Neuronal stem cell (in vitro differentiated cells): ENCODE results near the gene SIM2.
"Not testable (repeated sequence)": the region's sequence is repeated elsewhere in the genome, so short reads cannot be mapped to it uniquely, and the experiment has no call there.

Experiments used
- DNase-seq: peaks from one replicate; pipeline ENCODE4 v3.0.0-alpha.2; 2013; ENCODE audit warnings: low spot score
- H2AFZ ChIP-seq: one replicate; pipeline ENCODE4 v1.6.1; 2013; ENCODE audit warnings: mild to moderate bottlenecking, low read length, inconsistent platforms
- H2AK5ac ChIP-seq: 2 replicates; pipeline ENCODE4 v1.6.1; 2013; ENCODE audit warnings: low read depth, mild to moderate bottlenecking, inconsistent platforms, low read length, moderate library complexity, mixed read lengths
- H2BK120ac ChIP-seq: 2 replicates; pipeline ENCODE4 v1.6.1; 2013; ENCODE audit warnings: low read depth, mild to moderate bottlenecking, inconsistent platforms, low read length, moderate library complexity, mixed read lengths
- H2BK12ac ChIP-seq: one replicate; pipeline ENCODE4 v1.6.1; 2013; ENCODE audit warnings: low read length, inconsistent platforms
- H2BK15ac ChIP-seq: 2 replicates; pipeline ENCODE4 v1.6.1; 2013; ENCODE audit warnings: mild to moderate bottlenecking, low read length, inconsistent platforms, mixed read lengths
- H2BK5ac ChIP-seq: one replicate; pipeline ENCODE4 v1.6.1; 2013; ENCODE audit warnings: inconsistent platforms, mild to moderate bottlenecking, low read length, moderate library complexity
- H3K14ac ChIP-seq: one replicate; pipeline ENCODE4 v1.6.1; 2013; ENCODE audit warnings: low read length, inconsistent platforms
- H3K18ac ChIP-seq: 2 replicates; pipeline ENCODE4 v1.6.1; 2013; ENCODE audit warnings: low read length, inconsistent platforms
- H3K23ac ChIP-seq: 2 replicates; pipeline ENCODE4 v1.6.1; 2013; ENCODE audit warnings: low read depth, mild to moderate bottlenecking, mixed read lengths, low read length, inconsistent platforms; ENCODE audit not compliant: poor library complexity
- H3K27ac ChIP-seq: replicated peaks from 3 replicates; pipeline ENCODE4 v1.5.1; 2013; ENCODE audit warnings: low read length, inconsistent platforms
- H3K27me3 ChIP-seq, 3 experiments: 2 replicates each; pipeline ENCODE4 v1.6.1; 2013; ENCODE audit warnings: low read length in 3 of 3, mild to moderate bottlenecking in 2 of 3, inconsistent platforms in 1 of 3, low read depth in 1 of 3, mixed read lengths in 1 of 3, moderate library complexity in 1 of 3; ENCODE audit not compliant: control insufficient read depth in 3 of 3, insufficient read depth in 3 of 3
- H3K36me3 ChIP-seq, 2 donors: replicated peaks in 1 of 2; 2 replicates each; pipeline ENCODE4 v1.6.1; 2013; ENCODE audit warnings: low read length in 2 of 2; ENCODE audit not compliant: control insufficient read depth in 2 of 2, insufficient read depth in 2 of 2
- H3K4ac ChIP-seq: 2 replicates; pipeline ENCODE4 v1.6.1; 2013; ENCODE audit warnings: inconsistent platforms, mild to moderate bottlenecking, low read length, moderate library complexity
- H3K4me1 ChIP-seq, 2 donors: 1 replicate in 1 of 2; 2 replicates in 1 of 2; pipeline ENCODE4 v1.6.1; 2013; ENCODE audit warnings: low read length in 2 of 2, low read depth in 1 of 2; ENCODE audit not compliant: control insufficient read depth in 2 of 2, insufficient read depth in 1 of 2
- H3K4me2 ChIP-seq: one replicate; pipeline ENCODE4 v1.6.1; 2013; ENCODE audit warnings: mild to moderate bottlenecking, low read length, inconsistent platforms; ENCODE audit not compliant: insufficient read depth, poor library complexity, severe bottlenecking
- H3K4me3 ChIP-seq, 2 donors: 2 replicates each; pipeline ENCODE4 v1.5.1; 2013; ENCODE audit warnings: low read length in 2 of 2, mild to moderate bottlenecking in 2 of 2, inconsistent platforms in 1 of 2, moderate library complexity in 1 of 2
- H3K79me1 ChIP-seq: one replicate; pipeline ENCODE4 v1.6.1; 2013; ENCODE audit warnings: low read depth, mild to moderate bottlenecking, inconsistent platforms, low read length, moderate library complexity
- H3K9ac ChIP-seq: one replicate; pipeline ENCODE4 v1.6.1; 2013; ENCODE audit warnings: mild to moderate bottlenecking, low read depth, low read length, inconsistent platforms; ENCODE audit not compliant: poor library complexity
- H3K9me3 ChIP-seq, 2 donors: replicated peaks in 1 of 2; 2 replicates each; pipeline versions ENCODE3 to v1.6.1; 2013; ENCODE audit warnings: low read length in 2 of 2, mild to moderate bottlenecking in 2 of 2, inconsistent platforms in 1 of 2, low read depth in 1 of 2, mixed read lengths in 1 of 2, moderate library complexity in 1 of 2; ENCODE audit not compliant: control insufficient read depth in 2 of 2, insufficient read depth in 1 of 2
- H4K8ac ChIP-seq: one replicate; pipeline ENCODE4 v1.6.1; 2013; ENCODE audit warnings: low read depth, mild to moderate bottlenecking, inconsistent platforms, low read length, moderate library complexity
- H4K91ac ChIP-seq: one replicate; pipeline ENCODE4 v1.6.1; 2013; ENCODE audit warnings: low read length, low read depth, mild to moderate bottlenecking, inconsistent platforms; ENCODE audit not compliant: poor library complexity
- WGBS, 2 donors: extraction: QIAGEN DNeasy Blood & Tissue Kit; methylation state at CpG; one replicate each; pipeline ENCODE4 v1.1.7; 2013; ENCODE audit warnings: missing lambda C conversion rate in 2 of 2, mixed read lengths in 1 of 2; ENCODE audit not compliant: insufficient read length in 2 of 2, insufficient replicate concordance in 1 of 2; ENCODE audit errors: extremely low coverage in 2 of 2; 5-methylcytosine and 5-hydroxymethylcytosine counted together

Gene SIM2

DNA sequence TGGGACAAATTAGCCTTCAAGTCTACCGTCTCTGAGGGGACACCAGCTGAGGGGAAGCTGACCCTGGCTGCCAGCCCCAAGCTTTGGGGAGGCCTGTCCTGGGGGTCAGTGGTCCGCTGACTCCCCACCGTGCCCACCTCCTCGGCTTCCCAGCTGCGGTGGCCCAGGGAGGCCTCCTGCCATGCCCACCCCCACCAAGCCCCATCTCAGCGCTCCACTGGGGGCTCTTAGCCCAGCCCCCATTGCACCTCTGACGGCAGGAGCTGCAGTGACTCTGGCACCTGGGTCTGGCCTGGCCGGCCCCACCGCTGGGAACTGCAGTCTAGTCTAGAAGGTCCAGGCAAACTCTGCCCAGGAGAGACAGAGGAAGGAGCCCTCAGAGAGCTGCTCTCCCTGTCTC is 30.2 kb upstream of the SIM2 start:
- Histone ChIP-seq H2AFZ (no peak overlapping the region), H3K9ac (no peak overlapping the region), H3K4me2 (no peak overlapping the region), H3K4me1 (no peaks in the 10 kb centered on the region), H2AK5ac (no peak overlapping the region), H2BK5ac (no peak overlapping the region), H4K8ac (no peak overlapping the region), H3K9me3 (no peaks in the 10 kb centered on the region), H4K91ac (no peak overlapping the region), H3K27me3 (peaks cover 0 to 51% (median 0%) of the 10 kb centered on the region in 3 experiments), H3K14ac (no peak overlapping the region), H2BK12ac (no peak overlapping the region), H3K4me3 (no peak overlapping the region), H2BK120ac (no peak overlapping the region), H3K18ac (peak overlapping the region; percentile 30), H3K79me1 (no peaks in the 10 kb centered on the region), H3K4ac (no peak overlapping the region), H3K36me3 (no peaks in the 10 kb centered on the region), H2BK15ac (no peak overlapping the region), H3K23ac (no peak overlapping the region), H3K27ac (no peak overlapping the region)
- WGBS, 2 donors = no CpG with 5 or more reads among the region's 9 CpGs
- DNase-seq = no peak

- H2BK15ac ChIP-seq = no peak overlapping the region
- no peak overlapping the region for H3K14ac ChIP-seq
These were observed 27.1 kb upstream of the SIM2 start for GRCh38 chr21:36671836-36672235.

GRCh38 chr21:36672296-36672695 is 26.6 kb upstream of the SIM2 start:
- WGBS, 2 donors = no CpG with 5 or more reads among the region's 2 CpGs
- H3K23ac ChIP-seq, H2AK5ac ChIP-seq, H3K4me1 ChIP-seq, H2BK12ac ChIP-seq, H2AFZ ChIP-seq, H4K8ac ChIP-seq, H3K18ac ChIP-seq, H2BK15ac ChIP-seq, H3K9me3 ChIP-seq, H3K36me3 ChIP-seq, H2BK120ac ChIP-seq, DNase-seq, H3K4me3 ChIP-seq, H2BK5ac ChIP-seq, H3K9ac ChIP-seq, H4K91ac ChIP-seq, H3K14ac ChIP-seq, H3K27ac ChIP-seq, H3K79me1 ChIP-seq, H3K4me2 ChIP-seq, H3K4ac ChIP-seq: not testable (repeated sequence)
- peaks cover 0 to 32% (median 0%) of the 10 kb centered on the region in 3 experiments for H3K27me3 ChIP-seq

More at GRCh38 chr21:36671836-36672235, 27.1 kb upstream of the SIM2 start:
- Histone ChIP-seq H4K91ac (no peak overlapping the region), H3K9ac (no peak overlapping the region), H3K36me3 (no peaks in the 10 kb centered on the region), H3K4me1 (peaks cover 0 to 2% of the 10 kb centered on the region in 2 donors), H3K4me2 (no peak overlapping the region), H2BK12ac (no peak overlapping the region), H3K27me3 (peaks cover 0 to 36% (median 0%) of the 10 kb centered on the region in 3 experiments), H3K4ac (no peak overlapping the region), H3K9me3 (no peaks in the 10 kb centered on the region), H2BK5ac (no peak overlapping the region), H4K8ac (no peak overlapping the region), H3K79me1 (no peaks in the 10 kb centered on the region), H3K27ac (no peak overlapping the region), H3K23ac (no peak overlapping the region), H3K4me3 (no peak overlapping the region), H2BK120ac (no peak overlapping the region), H3K18ac (no peak overlapping the region), H2AK5ac (no peak overlapping the region), H2AFZ (no peak overlapping the region)
- DNase-seq = no peak
- WGBS, 2 donors = no CpG with 5 or more reads among the region's 2 CpGs

- peaks cover 0 to 2% of the 10 kb centered on the region in 2 donors for H3K4me1 ChIP-seq
- no peak overlapping the region for H4K91ac ChIP-seq
- no peak overlapping the region for H3K4me2 ChIP-seq
- H2BK12ac ChIP-seq = no peak overlapping the region
- no peak overlapping the region for H3K23ac ChIP-seq
- no peak overlapping the region for H3K9ac ChIP-seq
- no peak overlapping the region for H3K27ac ChIP-seq
- no peak overlapping the region for H3K14ac ChIP-seq
- WGBS, 2 donors = no CpG with 5 or more reads among the region's 5 CpGs
- H3K4me3 ChIP-seq = no peak overlapping the region
- no peaks in the 10 kb centered on the region for H3K36me3 ChIP-seq
- H3K18ac ChIP-seq = no peak overlapping the region
- no peak overlapping the region for H2BK120ac ChIP-seq
- no peak overlapping the region for H3K4ac ChIP-seq
- no peaks in the 10 kb centered on the region for H3K79me1 ChIP-seq
- H2AFZ ChIP-seq = no peak overlapping the region
- H2BK15ac ChIP-seq = no peak overlapping the region
- no peaks in the 10 kb centered on the region for H3K9me3 ChIP-seq
- H4K8ac ChIP-seq = no peak overlapping the region
- no peak overlapping the region for H2BK5ac ChIP-seq
- H2AK5ac ChIP-seq = no peak overlapping the region
- peaks cover 0 to 29% (median 0%) of the 10 kb centered on the region in 3 experiments for H3K27me3 ChIP-seq
- no peak for DNase-seq
These were observed 26.2 kb upstream of the SIM2 start for GRCh38 chr21:36672737-36673136.
